ENCODE results near the gene WDR5B. TPM values are rescaled to one million over a fixed set of nuclear protein-coding genes. Genes with fewer than 3 reads are reported as not detected.
A peak's percentile ranks its signal among the peaks of the same experiment; 100 is the strongest.
"Not testable (repeated sequence)": the region's sequence is repeated elsewhere in the genome, so short reads cannot be mapped to it uniquely, and the experiment has no call there.

The WDR5B gene
- total and polyA plus RNA-seq, 9 donors, result 3.5 to 7.6 (median 5.6) TPM

DNA sequence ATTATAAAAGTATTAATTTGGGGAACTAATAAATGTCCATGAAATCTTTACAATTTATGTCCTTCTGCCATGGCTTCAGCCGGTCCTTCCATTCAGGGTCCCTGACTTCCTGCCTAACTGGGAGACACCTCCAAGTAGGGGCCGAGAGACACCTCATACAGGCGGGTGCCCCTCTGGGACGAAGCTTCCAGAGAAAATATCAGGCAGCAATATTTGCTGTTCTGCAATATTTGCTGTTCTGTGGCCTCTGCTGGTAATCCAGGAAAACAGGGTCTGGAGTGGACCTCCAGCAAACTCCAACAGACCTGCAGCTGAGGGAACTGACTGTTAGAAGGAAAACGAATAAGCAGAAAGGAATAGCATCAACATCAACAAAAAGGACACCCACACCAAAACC, 28.6 kb upstream of the WDR5B start:
- not testable (repeated sequence) for H3K4me3 ChIP-seq (ENCODE audit: low read length); H3K27me3 ChIP-seq (ENCODE audit: control insufficient read depth, insufficient read depth, low read length); H3K4me1 ChIP-seq (ENCODE audit: control insufficient read depth, insufficient read depth, low read length); DNase-seq; H3K27ac ChIP-seq (ENCODE audit: low read length)
- 97% methylated on average over 3 of the region's 5 CpGs for WGBS (ENCODE audit: insufficient coverage)
- H3K36me3 ChIP-seq (ENCODE audit: control insufficient read depth, insufficient read depth, low read length), result peaks cover 51% of the 10 kb centered on the region
- H3K9me3 ChIP-seq (replicated peaks; ENCODE audit: control insufficient read depth, low read depth, low read length), result peaks cover 11% of the 10 kb centered on the region

DNA sequence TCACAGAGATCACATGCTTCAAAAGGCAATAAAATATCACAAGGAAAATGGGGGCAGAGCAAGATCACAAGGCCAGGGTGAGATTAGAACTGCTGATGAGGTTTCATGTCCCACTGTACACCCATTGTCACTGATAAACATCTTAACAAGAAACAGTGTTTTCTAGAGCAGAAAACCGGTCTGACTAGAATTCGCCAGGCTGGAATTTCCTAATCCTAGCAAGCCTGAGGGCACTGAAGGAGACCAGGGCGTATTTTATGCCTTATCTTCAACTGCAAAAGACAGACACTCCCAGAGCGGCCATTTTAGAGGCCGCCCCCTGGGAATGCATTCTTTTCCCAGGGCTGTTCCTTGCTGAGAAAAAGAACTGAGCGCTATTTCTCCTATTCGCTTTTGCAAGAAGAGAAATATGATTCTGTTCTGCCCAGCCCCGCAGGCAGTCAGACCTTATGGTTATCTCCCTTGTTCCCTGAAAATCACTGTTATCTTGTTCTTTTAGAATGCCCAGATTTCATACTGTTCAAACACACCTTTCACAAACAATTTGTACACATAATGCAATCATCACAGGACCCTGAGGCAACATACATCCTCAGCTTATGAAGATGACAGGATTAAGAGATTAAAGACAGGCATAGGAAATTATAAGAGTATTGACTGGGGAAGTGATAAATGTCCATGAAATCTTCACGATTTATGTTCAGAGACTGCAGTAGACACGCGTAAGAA, 28.1 kb upstream of the WDR5B start:
- H3K4me1 ChIP-seq (ENCODE audit: control insufficient read depth, insufficient read depth, low read length); DNase-seq; H3K27ac ChIP-seq (ENCODE audit: low read length); H3K27me3 ChIP-seq (ENCODE audit: control insufficient read depth, insufficient read depth, low read length); H3K4me3 ChIP-seq (ENCODE audit: low read length): not testable (repeated sequence)
- Histone ChIP-seq H3K9me3 (replicated peaks; ENCODE audit: control insufficient read depth, low read depth, low read length) (peaks cover 11% of the 10 kb centered on the region), H3K36me3 (ENCODE audit: control insufficient read depth, insufficient read depth, low read length) (peaks cover 50% of the 10 kb centered on the region)
- 98% methylated on average over 8 of the region's 11 CpGs for WGBS (ENCODE audit: insufficient coverage)

DNA sequence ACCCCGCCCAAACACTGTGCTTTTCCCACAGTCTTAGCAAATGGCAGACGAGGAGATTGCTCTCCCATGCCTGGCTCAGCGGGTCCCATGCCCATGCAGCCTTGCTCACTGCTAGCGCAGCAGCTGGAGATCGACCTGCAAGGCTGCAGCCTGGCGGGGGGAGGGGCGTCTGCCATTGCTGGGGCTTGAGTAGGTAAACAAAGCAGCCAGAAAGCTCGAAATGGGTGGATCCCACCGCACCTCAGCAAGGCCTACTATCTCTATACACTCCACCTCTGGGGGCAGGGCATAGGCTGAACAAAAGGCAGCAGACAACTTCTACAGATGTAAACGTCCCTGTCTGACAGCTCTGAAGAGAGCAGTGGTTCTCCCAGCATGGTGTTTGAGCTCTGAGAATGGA, 27.2 kb upstream of the WDR5B start:
- 70% methylated on average over 7 of the region's 10 CpGs for WGBS (ENCODE audit: insufficient coverage)
- H3K9me3 ChIP-seq (replicated peaks; ENCODE audit: control insufficient read depth, low read depth, low read length), result peaks cover 11% of the 10 kb centered on the region
- no peaks in the 10 kb centered on the region for H3K27me3 ChIP-seq (ENCODE audit: control insufficient read depth, insufficient read depth, low read length)
- H3K36me3 ChIP-seq (ENCODE audit: control insufficient read depth, insufficient read depth, low read length), result peaks cover 45% of the 10 kb centered on the region
- no peak overlapping the region for H3K27ac ChIP-seq (ENCODE audit: low read length)
- H3K4me3 ChIP-seq (ENCODE audit: low read length), result no peak overlapping the region
- DNase-seq, result no peak
- no peaks in the 10 kb centered on the region for H3K4me1 ChIP-seq (ENCODE audit: control insufficient read depth, insufficient read depth, low read length)

DNA sequence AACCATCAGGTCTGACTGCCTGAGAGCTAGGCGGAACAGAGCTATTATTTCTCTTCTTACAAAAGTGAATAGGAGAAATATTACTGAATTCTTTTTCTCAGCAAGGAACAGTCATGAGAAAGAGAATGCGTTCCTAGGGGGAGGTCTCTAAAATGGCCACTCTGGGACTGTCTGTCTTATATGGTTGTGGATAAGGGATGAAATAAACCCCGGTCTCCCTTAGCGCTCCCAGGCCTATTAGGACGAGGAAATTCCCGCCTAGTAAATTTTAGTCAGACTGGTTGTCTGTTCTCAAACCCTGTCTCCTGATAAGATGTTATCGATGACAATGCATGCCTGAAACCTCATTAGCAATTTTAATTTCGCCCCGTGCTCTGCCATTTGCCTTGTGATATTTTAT, 20.1 kb upstream of the WDR5B start:
- H3K27me3 ChIP-seq (ENCODE audit: control insufficient read depth, insufficient read depth, low read length), result no peaks in the 10 kb centered on the region
- H3K9me3 ChIP-seq (replicated peaks; ENCODE audit: control insufficient read depth, low read depth, low read length), result peaks cover 3% of the 10 kb centered on the region
- peaks cover 37% of the 10 kb centered on the region for H3K36me3 ChIP-seq (ENCODE audit: control insufficient read depth, insufficient read depth, low read length)
- WGBS (ENCODE audit: insufficient coverage), result 88% methylated on average over 4 of the region's 9 CpGs
- no peak overlapping the region for H3K27ac ChIP-seq (ENCODE audit: low read length)
- H3K4me3 ChIP-seq (ENCODE audit: low read length), result no peak overlapping the region
- no peak for DNase-seq
- no peaks in the 10 kb centered on the region for H3K4me1 ChIP-seq (ENCODE audit: control insufficient read depth, insufficient read depth, low read length)

DNA sequence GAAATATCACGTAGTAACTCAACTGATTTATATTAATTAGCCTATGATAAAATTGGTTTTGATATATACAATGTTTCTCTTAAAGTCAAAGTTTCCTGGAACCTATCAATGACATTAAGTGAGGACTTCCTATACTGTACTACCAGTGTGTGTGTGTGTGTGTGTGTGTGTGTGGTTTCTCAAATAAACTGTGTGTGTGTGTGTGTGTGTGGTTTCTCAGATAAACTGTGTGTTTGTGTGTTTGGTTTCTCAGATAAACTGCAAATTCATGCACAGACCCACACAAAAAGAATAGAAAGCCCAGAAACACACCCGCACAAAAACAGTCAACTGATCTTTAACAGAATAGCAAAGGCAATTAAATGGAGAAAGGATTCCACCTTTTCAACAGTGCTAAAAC, 14.5 kb upstream of the WDR5B start:
- DNase-seq, result no peak
- no peaks in the 10 kb centered on the region for H3K27me3 ChIP-seq (ENCODE audit: control insufficient read depth, insufficient read depth, low read length)
- peaks cover 33% of the 10 kb centered on the region for H3K36me3 ChIP-seq (ENCODE audit: control insufficient read depth, insufficient read depth, low read length)
- H3K27ac ChIP-seq (ENCODE audit: low read length), result no peak overlapping the region
- H3K4me1 ChIP-seq (ENCODE audit: control insufficient read depth, insufficient read depth, low read length), result no peaks in the 10 kb centered on the region
- no peaks in the 10 kb centered on the region for H3K9me3 ChIP-seq (replicated peaks; ENCODE audit: control insufficient read depth, low read depth, low read length)
- WGBS (ENCODE audit: insufficient coverage), result no CpG with 5 or more reads among the region's 2 CpGs
- no peak overlapping the region for H3K4me3 ChIP-seq (ENCODE audit: low read length)

DNA sequence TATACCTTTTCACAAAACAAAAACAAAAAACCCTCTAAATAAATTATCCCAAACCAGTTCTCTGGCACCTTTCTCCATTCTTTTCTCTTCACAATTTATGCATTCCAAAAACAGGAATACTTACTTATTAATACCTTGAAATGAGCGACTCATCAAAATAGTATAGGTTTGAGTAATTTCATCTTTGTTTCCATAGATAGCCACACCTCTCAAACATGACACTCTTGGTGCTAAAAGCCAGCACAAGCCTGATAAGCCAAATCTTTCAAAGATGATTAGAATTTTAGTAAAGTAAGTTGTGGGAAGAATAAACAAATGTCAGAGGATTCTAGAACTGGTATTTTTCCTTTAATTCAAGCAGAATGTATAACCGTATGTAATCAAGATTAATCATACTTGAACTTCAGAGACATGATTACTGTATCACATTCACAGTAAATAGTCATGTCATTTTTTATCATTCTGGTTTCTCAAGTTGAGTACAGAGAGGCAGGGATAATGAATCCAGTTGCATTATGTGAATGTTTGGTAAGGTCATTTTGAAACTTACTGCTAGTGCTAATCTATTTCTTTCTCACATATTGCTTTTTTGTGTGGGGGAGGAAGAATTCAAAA, 12.1 kb upstream of the WDR5B start:
- no peaks in the 10 kb centered on the region for H3K9me3 ChIP-seq (replicated peaks; ENCODE audit: control insufficient read depth, low read depth, low read length)
- H3K4me3 ChIP-seq (ENCODE audit: low read length), result no peak overlapping the region
- peaks cover 32% of the 10 kb centered on the region for H3K36me3 ChIP-seq (ENCODE audit: control insufficient read depth, insufficient read depth, low read length)
- no peak for DNase-seq
- H3K27me3 ChIP-seq (ENCODE audit: control insufficient read depth, insufficient read depth, low read length), result no peaks in the 10 kb centered on the region
- no CpG with 5 or more reads among the region's 2 CpGs for WGBS (ENCODE audit: insufficient coverage)
- H3K4me1 ChIP-seq (ENCODE audit: control insufficient read depth, insufficient read depth, low read length), result no peaks in the 10 kb centered on the region
- H3K27ac ChIP-seq (ENCODE audit: low read length), result no peak overlapping the region

DNA sequence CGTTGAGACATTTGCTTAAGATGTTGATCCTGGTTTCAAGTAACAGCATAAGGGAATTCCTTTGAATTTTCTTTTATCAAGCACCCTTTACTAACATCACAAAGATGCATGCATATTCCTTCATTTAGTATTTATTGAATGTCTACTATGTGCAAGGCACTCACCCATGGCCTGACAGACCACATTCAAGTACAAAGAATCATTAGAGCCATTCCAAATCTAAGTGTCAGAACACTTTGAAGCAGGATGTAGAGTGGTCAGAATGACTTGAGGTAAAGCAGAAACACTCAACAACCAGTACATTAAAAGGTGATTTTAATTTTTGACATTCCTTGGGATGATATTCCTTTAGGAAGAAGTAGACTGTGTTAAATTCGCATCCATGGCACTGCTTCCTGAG, 6.0 kb upstream of the WDR5B start:
- peaks cover 19% of the 10 kb centered on the region for H3K36me3 ChIP-seq (ENCODE audit: control insufficient read depth, insufficient read depth, low read length)
- WGBS (ENCODE audit: insufficient coverage), result no CpG with 5 or more reads among the region's 2 CpGs

DNA sequence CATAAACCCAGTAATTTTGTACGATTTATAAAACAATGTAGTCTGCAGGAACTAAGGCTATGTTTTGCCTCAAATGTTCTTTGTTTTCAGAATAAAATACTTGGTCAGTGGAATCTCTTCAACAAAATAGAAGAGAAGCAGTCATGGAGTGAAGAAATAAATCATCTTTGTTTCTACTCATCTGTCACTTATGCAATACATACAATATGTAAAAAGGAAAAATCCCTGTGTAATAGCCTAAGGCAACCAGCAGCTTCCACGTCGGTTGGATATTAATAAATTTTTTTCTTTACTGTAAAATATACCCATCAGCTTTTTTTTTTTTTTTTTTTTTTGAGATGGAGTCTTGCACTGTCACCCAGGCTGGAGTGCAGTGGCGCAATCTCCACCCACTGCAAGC, 5.2 kb upstream of the WDR5B start:
- H3K4me3 ChIP-seq (ENCODE audit: low read length), result no peak overlapping the region
- whole genome bisulfite sequencing (ENCODE audit: insufficient coverage), result no CpG with 5 or more reads among the region's 4 CpGs
- peaks cover 11% of the 10 kb centered on the region for H3K36me3 ChIP-seq (ENCODE audit: control insufficient read depth, insufficient read depth, low read length)
- H3K9me3 ChIP-seq (replicated peaks; ENCODE audit: control insufficient read depth, low read depth, low read length), result no peaks in the 10 kb centered on the region
- no peak overlapping the region for H3K27ac ChIP-seq (ENCODE audit: low read length)
- H3K4me1 ChIP-seq (ENCODE audit: control insufficient read depth, insufficient read depth, low read length), result peaks cover 5% of the 10 kb centered on the region
- DNase-seq, result no peak
- H3K27me3 ChIP-seq (ENCODE audit: control insufficient read depth, insufficient read depth, low read length), result no peaks in the 10 kb centered on the region

More for the DNA sequence above, 6.0 kb upstream of the WDR5B start:
- H3K4me1 ChIP-seq (ENCODE audit: control insufficient read depth, insufficient read depth, low read length), result peaks cover 5% of the 10 kb centered on the region
- DNase-seq, result no peak
- H3K4me3 ChIP-seq (ENCODE audit: low read length), result no peak overlapping the region
- no peak overlapping the region for H3K27ac ChIP-seq (ENCODE audit: low read length)
- H3K27me3 ChIP-seq (ENCODE audit: control insufficient read depth, insufficient read depth, low read length), result no peaks in the 10 kb centered on the region
- H3K9me3 ChIP-seq (replicated peaks; ENCODE audit: control insufficient read depth, low read depth, low read length), result no peaks in the 10 kb centered on the region

DNA sequence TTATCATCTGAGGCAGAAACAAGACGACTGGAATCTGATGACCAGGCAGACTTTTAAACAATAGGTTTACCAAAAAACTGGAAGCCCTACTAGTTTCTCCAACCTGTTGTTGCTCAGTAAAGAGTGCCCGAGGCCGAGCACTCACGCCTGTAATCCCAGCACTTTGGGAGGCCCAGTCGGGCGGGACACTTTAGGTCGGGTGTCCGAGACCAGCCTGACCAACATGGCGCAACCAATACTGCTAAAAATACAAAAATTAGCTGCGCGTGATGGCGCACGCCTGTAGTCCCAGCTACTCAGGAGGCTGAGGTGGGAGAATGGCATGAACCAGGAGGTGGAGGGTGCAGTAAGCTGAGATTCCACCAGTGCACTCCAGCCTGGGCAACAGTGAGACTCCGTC, 1.1 kb upstream of the WDR5B start:
- DNase-seq, result no peak
- H3K9me3 ChIP-seq (replicated peaks; ENCODE audit: control insufficient read depth, low read depth, low read length), result no peaks in the 10 kb centered on the region
- WGBS (ENCODE audit: insufficient coverage), result 60% methylated on average over 12 of the region's 14 CpGs

DNA sequence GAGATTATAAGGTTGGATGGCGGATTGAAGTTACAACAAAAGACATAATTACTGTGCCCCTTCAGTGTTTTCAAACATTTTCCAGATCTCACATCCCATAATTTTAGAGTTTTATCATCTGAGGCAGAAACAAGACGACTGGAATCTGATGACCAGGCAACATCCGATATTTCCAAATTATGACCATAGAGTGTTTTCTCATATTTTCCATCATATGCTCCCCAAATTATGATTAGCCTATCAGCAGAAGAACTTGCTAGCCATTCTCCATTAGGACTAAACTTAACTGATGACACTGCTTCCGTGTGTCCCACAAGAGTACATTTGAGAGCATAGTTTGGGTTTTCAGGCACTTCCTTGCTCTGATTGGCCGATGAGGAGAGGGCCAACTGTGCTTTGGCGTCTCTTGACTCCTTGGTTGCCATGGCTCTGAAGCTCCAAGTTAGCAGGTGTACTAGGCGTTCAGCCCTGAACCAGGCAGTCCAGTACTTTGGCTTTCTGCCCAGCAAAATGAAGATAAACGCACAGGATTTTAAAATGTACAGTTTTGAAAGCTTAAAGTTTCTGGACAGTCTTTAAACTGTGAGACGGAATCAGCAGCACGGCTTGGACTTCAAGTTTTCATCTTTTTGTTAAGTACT, 638 bp downstream of the WDR5B start:
- Histone ChIP-seq H3K27me3 (ENCODE audit: control insufficient read depth, insufficient read depth, low read length) (no peaks in the 10 kb centered on the region), H3K27ac (ENCODE audit: low read length) (peak overlapping the region; percentile 97), H3K36me3 (ENCODE audit: control insufficient read depth, insufficient read depth, low read length) (peaks cover 3% of the 10 kb centered on the region), H3K9me3 (replicated peaks; ENCODE audit: control insufficient read depth, low read depth, low read length) (no peaks in the 10 kb centered on the region), H3K4me3 (ENCODE audit: low read length) (peak overlapping the region; percentile 75), H3K4me1 (ENCODE audit: control insufficient read depth, insufficient read depth, low read length) (peaks cover 12% of the 10 kb centered on the region)
- peak; percentile 76 for DNase-seq
- WGBS (ENCODE audit: insufficient coverage), result 2% methylated on average over 7 of the region's 10 CpGs

More for the DNA sequence above, 1.1 kb upstream of the WDR5B start:
- Histone ChIP-seq H3K36me3 (ENCODE audit: control insufficient read depth, insufficient read depth, low read length) (peaks cover 2% of the 10 kb centered on the region), H3K4me3 (ENCODE audit: low read length) (peak overlapping the region; percentile 75), H3K27ac (ENCODE audit: low read length) (peak overlapping the region; percentile 97), H3K27me3 (ENCODE audit: control insufficient read depth, insufficient read depth, low read length) (no peaks in the 10 kb centered on the region), H3K4me1 (ENCODE audit: control insufficient read depth, insufficient read depth, low read length) (peaks cover 12% of the 10 kb centered on the region)

Measured in muscle of leg (tissue), 11 donors.